SU-DHL-6 (cell line): ENCODE data around the gene PACS2.

Experiments used
- EZH2phosphoT487 ChIP-seq: fragments of 200-600 bp; sonication (generic), shearing (Covaris generic); conservative IDR thresholded peaks from 2 replicates; pipeline ENCODE4 v1.6.1; 2018; ENCODE audit warnings: mild to moderate bottlenecking, antibody characterized with exemption, low read length, moderate library complexity, mixed read lengths
- TF ChIP-seq, protein P1 (sequence below): fragments of 200-600 bp; sonication (generic); IDR thresholded peaks from one replicate; pipeline ENCODE4 v1.5.1; 2017; ENCODE audit warnings: antibody characterized with exemption, mild to moderate bottlenecking, low read length, moderate library complexity; ENCODE audit not compliant: insufficient read depth, poor library complexity, severe bottlenecking

GRCh38 chr14:105379946-105380345 is 65.4 kb downstream of the PACS2 start:
- TF ChIP-seq, protein P1, sequence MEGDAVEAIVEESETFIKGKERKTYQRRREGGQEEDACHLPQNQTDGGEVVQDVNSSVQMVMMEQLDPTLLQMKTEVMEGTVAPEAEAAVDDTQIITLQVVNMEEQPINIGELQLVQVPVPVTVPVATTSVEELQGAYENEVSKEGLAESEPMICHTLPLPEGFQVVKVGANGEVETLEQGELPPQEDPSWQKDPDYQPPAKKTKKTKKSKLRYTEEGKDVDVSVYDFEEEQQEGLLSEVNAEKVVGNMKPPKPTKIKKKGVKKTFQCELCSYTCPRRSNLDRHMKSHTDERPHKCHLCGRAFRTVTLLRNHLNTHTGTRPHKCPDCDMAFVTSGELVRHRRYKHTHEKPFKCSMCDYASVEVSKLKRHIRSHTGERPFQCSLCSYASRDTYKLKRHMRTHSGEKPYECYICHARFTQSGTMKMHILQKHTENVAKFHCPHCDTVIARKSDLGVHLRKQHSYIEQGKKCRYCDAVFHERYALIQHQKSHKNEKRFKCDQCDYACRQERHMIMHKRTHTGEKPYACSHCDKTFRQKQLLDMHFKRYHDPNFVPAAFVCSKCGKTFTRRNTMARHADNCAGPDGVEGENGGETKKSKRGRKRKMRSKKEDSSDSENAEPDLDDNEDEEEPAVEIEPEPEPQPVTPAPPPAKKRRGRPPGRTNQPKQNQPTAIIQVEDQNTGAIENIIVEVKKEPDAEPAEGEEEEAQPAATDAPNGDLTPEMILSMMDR = no peak
- no peak for TF ChIP-seq EZH2phosphoT487
